Right lobe of liver (tissue), 6 donors: ENCODE data around the gene EHD4. TPM values are rescaled to one million over a fixed set of nuclear protein-coding genes. Genes with fewer than 3 reads are reported as not detected.

Source experiments
- ATAC-seq, 4 donors: fragments of 200-7000 bp; cut with Tn5 transposase; one replicate each; pipeline ENCODE4 v1.9.1; 2020; ENCODE audit warnings: mild to moderate bottlenecking in 4 of 4, moderate library complexity in 4 of 4
- DNase-seq, 3 donors: peaks; one replicate each; pipeline ENCODE4 v3.0.0-alpha.2; 2020
- H3K27ac ChIP-seq, 3 donors: fragments of 200-600 bp; one replicate each; pipeline ENCODE4 v1.8.0; 2022
- H3K27me3 ChIP-seq, 2 donors: fragments of 200-600 bp; one replicate each; pipeline ENCODE4 v1.8.0; 2022
- H3K36me3 ChIP-seq, 4 donors: fragments of 200-600 bp; sonication (generic) in 1 of 4; one replicate each; pipeline versions ENCODE4 v1.5.1 to v1.8.0; 2017 to 2022; ENCODE audit warnings: control low read depth in 1 of 4
- H3K4me1 ChIP-seq, 4 donors: fragments of 200-600 bp; sonication (generic) in 1 of 4; one replicate each; pipeline versions ENCODE4 v1.5.1 to v1.8.0; 2017 to 2022; ENCODE audit warnings: control low read depth in 1 of 4
- H3K4me3 ChIP-seq, 3 donors: fragments of 200-600 bp; one replicate each; pipeline ENCODE4 v1.8.0; 2022
- H3K9me3 ChIP-seq, 4 donors: fragments of 200-600 bp; sonication (generic) in 1 of 4; one replicate each; pipeline versions ENCODE4 v1.5.1 to v1.8.0; 2017 to 2022; ENCODE audit warnings: control low read depth in 1 of 4
- CTCF ChIP-seq, 4 donors: fragments of 200-600 bp in 3 of 4; fragments of 450-650 bp in 1 of 4; IDR thresholded peaks; one replicate each; pipeline versions ENCODE4 v1.5.1 to v1.8.0; 2016 to 2022; ENCODE audit warnings: antibody characterized with exemption in 4 of 4, mild to moderate bottlenecking in 2 of 4
- POLR2A ChIP-seq: fragments of 450-650 bp; IDR thresholded peaks from one replicate; pipeline ENCODE4 v1.6.1; 2017; ENCODE audit warnings: antibody characterized with exemption, mild to moderate bottlenecking
- WGBS: methylation state at CpG from one replicate; pipeline ENCODE4 v1.1.6; 2018; ENCODE audit warnings: low coverage, low lambda C conversion rate; ENCODE audit not compliant: insufficient coverage; ENCODE audit errors: missing lambda C conversion rate; 5-methylcytosine and 5-hydroxymethylcytosine counted together
- intact Hi-C, 2 donors: fragments of 100-400 bp; cut with DNase I; formaldehyde crosslinking; loops; one replicate each; pipeline versions ENCODE4 v1.11.2 to v1.14.1; 2022
- total RNA-seq, 6 experiments: library from RNA; depleted of rRNA in 2 of 6; stranded (reverse); fragments of >200 nt in 2 of 6; fragmentation: NEBNext Ultra II Directional in 3 of 6; extraction: Animal tissue kit (Norgen Biotek cat#: 25700) in 3 of 6; gene quantifications; one replicate each; pipeline versions ENCODE4 v1.1.0 to v1.2.4, GENCODE V29; 2016 to 2023
- donor health status: DM: no; HTN: yes; CAD: no.
- donor health status: DM: no; HTN: no; CAD: no.
- donor health status: DM: no; HTN: no; CAD: no.
- donor health status: DM: no; HTN: yes; CAD: no.
- donor health status: DM: no; HTN: yes; CAD: no.

Gene EHD4
- total RNA-seq, 6 experiments from 2014 or later = 4.7 to 21.5 (median 11.1) TPM

- DNase-seq (peak in 1 of 3 donors; percentile 44), ATAC-seq (no peak)
- no peaks in the 10 kb centered on the region for H3K9me3 ChIP-seq
- TF ChIP-seq POLR2A (no peak), CTCF (IDR thresholded peaks at IDR 0.05) (no peak)
- no peak overlapping the region for H3K4me3 ChIP-seq
- intact Hi-C loops = loop anchor here in 1 of 2 donors (10.0 kb wide), 1 partner anchor 88 kb away; no protein-coding TSS in a partner anchor
- H3K27ac ChIP-seq = no peak overlapping the region
- H3K36me3 ChIP-seq = no peaks in the 10 kb centered on the region
- no peaks in the 10 kb centered on the region for H3K27me3 ChIP-seq
- H3K4me1 ChIP-seq = no peaks in the 10 kb centered on the region
- 73% methylated on average over 6 of the region's 10 CpGs for WGBS
These were observed 24.0 kb upstream of the EHD4 start for GRCh38 chr15:41996376-41996775.

GRCh38 chr15:41995476-41995855 is 23.1 kb upstream of the EHD4 start:
- H3K27me3 ChIP-seq = no peaks in the 10 kb centered on the region
- DNase-seq = no peak
- 93% methylated on average over 2 of the region's 7 CpGs for WGBS
- H3K4me3 ChIP-seq = no peak overlapping the region
- intact Hi-C loops = loop anchor here in 1 of 2 donors (10.0 kb wide), 1 partner anchor 89 kb away; no protein-coding TSS in a partner anchor
- no peak overlapping the region for H3K27ac ChIP-seq
- ATAC-seq = no peak
- H3K4me1 ChIP-seq = no peaks in the 10 kb centered on the region
- no peaks in the 10 kb centered on the region for H3K9me3 ChIP-seq
- no peak for TF ChIP-seq CTCF (IDR thresholded peaks at IDR 0.05)
- TF ChIP-seq POLR2A = no peak
- H3K36me3 ChIP-seq = no peaks in the 10 kb centered on the region

- TF ChIP-seq POLR2A = no peak
- Histone ChIP-seq H3K4me1 (no peaks in the 10 kb centered on the region), H3K36me3 (no peaks in the 10 kb centered on the region), H3K9me3 (no peaks in the 10 kb centered on the region), H3K27me3 (no peaks in the 10 kb centered on the region), H3K27ac (no peak overlapping the region), H3K4me3 (no peak overlapping the region)
- intact Hi-C loops = loop anchor here in 1 of 2 donors (5.0 to 10.0 kb wide), 2 partner anchors 62 to 90 kb away; no protein-coding TSS in a partner anchor
- DNase-seq (peak in 1 of 3 donors; percentile 35), ATAC-seq (no peak)
- WGBS = 84% methylated on average over 2 of the region's 10 CpGs
These were observed 22.6 kb upstream of the EHD4 start for GRCh38 chr15:41994772-41995475.

- WGBS = 57% methylated on average over 1 of the region's 5 CpGs
- no peak overlapping the region for H3K27ac ChIP-seq
- intact Hi-C loops = loop anchor here in 1 of 2 donors (5.0 to 10.0 kb wide), 2 partner anchors 63 to 91 kb away; no protein-coding TSS in a partner anchor
These were observed 21.9 kb upstream of the EHD4 start for GRCh38 chr15:41994171-41994650.

More at GRCh38 chr15:41994171-41994650, 21.9 kb upstream of the EHD4 start:
- no peak for TF ChIP-seq POLR2A
- no peak for TF ChIP-seq CTCF (IDR thresholded peaks at IDR 0.05)
- ATAC-seq (no peak), DNase-seq (peak in 1 of 3 donors; percentile 26)
- H3K4me3 ChIP-seq = no peak overlapping the region
- H3K36me3 ChIP-seq = no peaks in the 10 kb centered on the region
- H3K4me1 ChIP-seq = no peaks in the 10 kb centered on the region
- no peaks in the 10 kb centered on the region for H3K9me3 ChIP-seq
- H3K27me3 ChIP-seq = no peaks in the 10 kb centered on the region
